GM21390 (cell line): ENCODE measurements around the gene TMEM123.

Source experiments
- ATAC-seq: cut with Tn5 transposase; IDR thresholded peaks from one replicate; pipeline ENCODE4 v1.9.1; 2021; ENCODE audit not compliant: unreplicated experiment

The TMEM123 gene, protein sequence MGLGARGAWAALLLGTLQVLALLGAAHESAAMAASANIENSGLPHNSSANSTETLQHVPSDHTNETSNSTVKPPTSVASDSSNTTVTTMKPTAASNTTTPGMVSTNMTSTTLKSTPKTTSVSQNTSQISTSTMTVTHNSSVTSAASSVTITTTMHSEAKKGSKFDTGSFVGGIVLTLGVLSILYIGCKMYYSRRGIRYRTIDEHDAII

DNA sequence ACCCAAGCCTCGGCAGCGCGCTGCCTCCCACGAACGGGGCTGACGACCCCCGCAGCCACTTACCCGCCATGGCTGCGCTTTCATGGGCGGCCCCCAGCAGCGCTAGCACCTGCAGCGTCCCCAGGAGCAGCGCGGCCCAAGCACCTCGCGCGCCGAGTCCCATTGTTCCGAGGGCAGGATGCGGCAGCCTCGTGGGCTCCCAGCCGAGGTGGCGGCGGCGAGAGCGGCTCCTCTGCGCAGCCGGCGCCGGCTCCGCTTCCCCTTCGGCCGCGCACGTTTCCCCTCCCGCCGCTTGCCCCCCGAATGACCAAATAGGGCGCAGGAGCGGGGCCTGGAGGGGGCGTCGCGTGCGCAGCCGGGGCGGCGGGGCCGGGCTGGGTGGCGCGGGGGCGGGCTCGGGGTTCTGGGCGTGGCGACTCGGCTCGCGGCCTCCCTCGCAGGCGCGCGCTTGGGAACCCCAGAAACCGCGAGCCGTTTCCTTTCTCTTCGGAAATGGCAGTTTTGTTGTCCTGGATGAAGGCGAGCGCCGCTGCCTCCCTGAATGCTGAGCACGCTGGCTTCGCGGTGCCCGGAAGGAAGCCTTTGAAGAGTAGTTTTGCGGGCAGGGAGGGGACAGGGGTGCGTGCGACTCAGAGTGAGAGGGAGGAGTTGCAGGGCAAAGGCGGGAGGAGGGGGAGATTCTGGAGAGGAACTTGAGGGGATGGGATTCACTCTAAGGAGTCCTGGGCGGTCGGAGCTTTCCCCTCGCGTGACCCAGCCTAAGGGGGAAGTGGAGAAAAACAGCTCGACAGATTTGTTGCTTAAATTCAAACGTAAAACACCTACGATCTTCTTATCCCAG, at the start of gene TMEM123:
TMEM123 (minus strand) TSS at position 305 of the 841 bp plus-strand sequence; CDS start at position 163, 142 bp downstream.
- ATAC-seq, result peak; percentile 68

- no peak for ATAC-seq
Measured at GRCh38 chr11:102500829-102501228, 48.3 kb upstream of the TMEM123 start.

DNA sequence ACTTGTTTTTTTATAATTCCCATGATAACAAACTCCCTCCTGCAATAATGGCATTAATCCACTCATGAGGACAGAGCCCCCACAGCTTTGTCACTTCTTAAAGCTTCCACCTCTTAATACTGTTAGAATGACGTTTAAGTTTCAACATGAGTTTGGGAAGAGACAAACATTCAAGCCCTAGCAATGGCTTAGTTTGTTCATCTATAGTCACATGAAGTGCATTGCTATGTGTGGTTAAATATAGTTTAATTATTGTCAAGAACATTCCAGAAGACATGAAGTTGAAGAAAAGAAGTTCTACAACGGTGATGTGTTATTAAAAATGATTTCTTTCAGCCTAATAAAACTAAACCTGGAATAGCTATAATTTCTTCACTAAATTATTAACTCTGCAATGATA, 47.4 kb upstream of the TMEM123 start:
- no peak for ATAC-seq

- no peak for ATAC-seq
Measured at GRCh38 chr11:102499151-102499550, 46.6 kb upstream of the TMEM123 start.

DNA sequence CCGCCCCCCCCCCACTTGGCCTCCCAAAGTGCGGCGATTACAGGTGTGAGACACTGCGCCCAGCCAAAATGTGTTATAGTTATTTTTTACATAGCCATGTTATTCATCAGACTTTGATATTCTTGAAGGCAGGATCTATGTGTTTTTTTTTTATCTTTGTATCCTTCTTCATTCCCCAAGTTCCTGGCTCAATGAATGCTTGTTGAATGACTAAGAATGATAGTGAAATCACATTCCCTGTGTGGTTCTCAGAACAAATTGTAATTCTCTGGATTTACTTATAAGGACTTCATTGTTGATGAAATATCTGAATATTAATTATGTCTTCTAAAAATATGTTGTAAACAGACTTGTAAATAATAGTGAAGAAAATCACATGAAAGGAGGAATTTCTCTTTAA, 44.5 kb upstream of the TMEM123 start:
- ATAC-seq, result no peak

GRCh38 chr11:102495161-102496042, 42.8 kb upstream of the TMEM123 start:
- ATAC-seq, result peak; percentile 95

DNA sequence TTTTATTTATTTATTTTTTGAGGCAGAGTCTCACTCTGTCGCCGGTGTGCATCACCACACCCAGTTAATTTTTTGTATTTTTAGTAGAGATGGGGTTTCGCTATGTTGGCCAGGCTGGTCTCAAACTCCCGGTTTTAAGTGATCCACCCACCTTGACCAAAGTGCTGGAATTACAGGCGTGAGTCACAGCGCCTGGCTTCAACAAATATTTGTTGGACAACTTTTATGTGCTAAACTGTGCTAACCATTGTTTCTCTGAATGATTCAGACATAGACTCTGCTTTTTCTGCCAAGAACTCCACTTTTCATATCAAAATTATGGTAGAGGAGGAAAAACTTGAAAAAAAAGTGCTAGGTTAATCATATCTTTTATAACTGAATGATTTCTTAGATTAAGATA, 41.7 kb upstream of the TMEM123 start:
- no peak for ATAC-seq

GRCh38 chr11:102493524-102493923, 41.0 kb upstream of the TMEM123 start:
- no peak for ATAC-seq

GRCh38 chr11:102491969-102492368, 39.4 kb upstream of the TMEM123 start:
- no peak for ATAC-seq

- no peak for ATAC-seq
Measured at GRCh38 chr11:102489186-102490145, 36.9 kb upstream of the TMEM123 start.

- peak; percentile 87 for ATAC-seq
Measured at GRCh38 chr11:102488208-102488607, 35.6 kb upstream of the TMEM123 start.

GRCh38 chr11:102487214-102487613, 34.6 kb upstream of the TMEM123 start:
- ATAC-seq, result no peak

GRCh38 chr11:102486584-102486983, 34.0 kb upstream of the TMEM123 start:
- ATAC-seq, result no peak

- ATAC-seq, result no peak
Measured at GRCh38 chr11:102485095-102485722, 32.6 kb upstream of the TMEM123 start.

GRCh38 chr11:102482433-102482832, 29.9 kb upstream of the TMEM123 start:
- ATAC-seq, result no peak

DNA sequence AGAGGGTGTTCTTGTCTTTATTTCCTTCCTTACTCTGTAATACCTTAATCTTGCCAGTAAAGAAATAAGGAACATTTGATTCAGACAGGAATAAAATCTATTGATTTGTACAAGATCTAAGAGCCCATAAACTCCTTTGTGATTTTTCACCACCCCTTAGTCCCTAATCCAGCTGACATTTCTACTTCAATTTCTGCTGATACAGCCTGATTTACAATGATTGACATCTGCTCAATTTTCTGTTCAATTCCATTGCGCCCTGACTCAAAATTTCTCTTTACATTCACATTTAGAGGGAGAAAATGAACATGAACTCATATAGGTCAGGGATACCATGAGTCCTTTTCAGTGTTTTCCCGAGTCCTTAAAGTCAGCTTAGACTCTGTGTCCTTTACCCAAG, 27.2 kb upstream of the TMEM123 start:
- no peak for ATAC-seq

GRCh38 chr11:102478673-102479299, 26.2 kb upstream of the TMEM123 start:
- no peak for ATAC-seq

GRCh38 chr11:102476812-102477211, 24.2 kb upstream of the TMEM123 start:
- ATAC-seq, result peak; percentile 30

DNA sequence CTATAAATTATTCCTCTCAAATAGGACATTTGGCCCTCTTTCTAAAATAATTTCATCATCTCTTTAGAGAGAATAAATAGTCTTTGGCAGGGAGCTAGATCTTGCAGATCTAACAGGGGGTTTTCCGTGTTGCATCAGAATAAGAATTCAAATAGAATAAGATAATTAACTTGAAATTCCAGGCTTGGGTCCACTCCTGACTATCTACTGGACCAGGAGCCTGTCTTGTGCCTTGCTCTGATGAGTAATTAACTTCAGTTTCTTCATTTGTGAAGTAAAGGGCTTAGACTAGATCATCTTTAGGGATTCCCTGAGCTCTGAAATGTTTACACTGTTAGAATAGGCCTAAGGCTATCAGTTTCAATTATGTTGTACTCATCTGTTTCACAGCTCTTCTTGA, 23.5 kb upstream of the TMEM123 start:
- no peak for ATAC-seq
